NCI-H2196 treated with DMSO at 0.1 percent for 48 hours (cell line): ENCODE data around the gene EPHX1.
A peak's percentile ranks its signal among the peaks of the same experiment; 100 is the strongest.

Experiments
- DNase-seq: peaks from one replicate; lab custom pipeline; 2025; ENCODE audit not compliant: unreplicated experiment; lab: John Stamatoyannopoulos, UW

EPHX1 gene

DNA sequence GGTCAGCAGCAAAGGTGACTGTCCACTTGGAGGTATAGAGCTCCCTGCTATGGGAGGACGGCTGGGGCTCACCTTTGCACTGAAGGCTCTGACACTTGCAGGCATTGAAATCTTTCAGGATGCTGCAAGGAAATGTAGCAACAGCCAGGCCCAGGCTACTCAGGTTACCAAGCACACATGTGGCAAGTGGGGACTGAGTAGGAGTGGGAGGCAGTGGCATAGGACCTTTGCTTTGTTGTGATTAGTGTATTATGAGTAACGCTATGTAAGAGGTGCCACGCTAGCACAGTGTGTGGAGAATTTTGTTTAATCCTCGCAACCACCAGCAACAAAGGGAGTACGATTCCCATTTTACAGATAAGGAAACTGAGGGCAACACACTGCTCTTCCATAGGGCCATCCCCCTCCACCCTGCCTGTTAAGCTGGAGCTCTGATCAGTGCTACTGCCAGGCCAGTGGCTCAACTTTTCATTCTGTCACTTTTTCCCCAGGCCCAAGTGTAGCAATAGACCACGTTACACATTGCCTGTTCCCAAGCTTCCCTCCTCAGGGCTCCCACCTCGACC is 51.0 kb downstream of the EPHX1 start:
- no peak for DNase-seq

DNA sequence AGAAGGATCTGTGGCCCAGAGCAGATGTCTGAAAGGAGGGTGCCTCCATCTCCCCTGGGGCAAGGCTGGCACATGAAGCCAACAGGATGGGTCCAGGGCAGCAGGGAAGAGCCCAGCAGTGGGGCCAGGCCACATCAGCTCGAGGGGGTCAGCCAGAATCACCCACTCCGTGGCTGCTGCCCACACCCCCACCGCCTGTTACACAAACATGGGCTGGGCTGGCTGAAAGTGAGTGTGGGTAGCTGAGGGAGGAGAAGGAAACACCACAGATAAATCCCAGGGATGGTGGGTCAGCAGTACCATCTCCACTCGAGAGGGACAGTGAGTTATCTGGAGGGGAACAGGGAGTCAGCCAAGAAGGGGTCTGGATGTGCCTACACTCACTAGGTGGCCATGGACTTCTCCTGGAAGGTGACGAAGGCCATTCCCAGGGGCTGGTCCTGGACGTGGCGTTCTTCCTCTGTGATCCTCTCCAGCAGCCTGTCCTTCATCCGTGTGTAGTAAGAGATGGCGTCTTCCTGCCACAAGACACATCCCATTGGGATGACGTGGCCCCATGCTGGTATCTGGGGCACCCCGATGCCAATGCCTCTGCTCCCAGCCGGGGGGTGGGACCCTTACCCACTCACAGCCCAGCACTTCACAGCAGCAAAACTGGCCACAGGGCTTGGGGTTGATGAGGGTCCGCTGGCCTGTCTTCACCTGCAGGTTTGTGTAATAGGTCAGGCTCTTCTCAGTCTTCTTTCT is 52.1 kb downstream of the EPHX1 start:
- DNase-seq: no peak

DNA sequence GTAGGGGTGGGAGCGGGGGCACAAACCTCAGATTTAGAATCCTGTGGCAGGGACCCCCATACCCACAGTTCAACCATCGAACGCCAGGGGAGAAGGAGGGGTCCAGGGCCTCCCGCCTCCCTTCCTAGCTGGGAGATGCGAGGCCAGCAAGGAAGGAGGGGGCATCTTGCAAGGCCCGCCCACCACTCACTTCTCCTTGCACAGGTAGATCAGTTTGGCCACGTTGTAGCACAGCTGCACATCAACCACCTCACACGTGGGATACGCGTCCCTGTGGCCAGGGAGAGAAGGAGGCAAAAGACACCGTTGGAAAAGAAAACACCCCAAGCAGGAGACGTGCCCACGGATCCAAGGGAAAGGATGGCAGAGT is 52.6 kb downstream of the EPHX1 start:
- no peak for DNase-seq

DNA sequence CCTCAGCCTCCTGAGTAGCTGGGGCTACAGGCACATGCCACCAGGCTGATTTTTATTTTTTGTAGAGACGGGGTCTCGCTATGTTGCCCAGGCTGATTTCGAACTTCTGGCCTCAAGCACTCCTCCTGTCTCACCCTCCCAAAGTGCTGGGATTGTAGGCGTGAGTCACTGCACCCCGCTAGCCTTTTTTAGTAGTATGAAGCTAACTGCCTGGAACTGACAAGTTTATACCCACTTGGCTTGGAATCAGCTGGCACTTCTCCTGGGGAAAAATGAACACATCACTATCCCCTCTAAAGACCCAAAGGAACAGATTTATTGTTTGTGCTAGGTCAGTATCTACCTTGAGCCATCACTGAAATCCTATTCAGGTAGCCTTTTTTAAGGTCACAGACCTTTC is 53.2 kb downstream of the EPHX1 start:
- no peak for DNase-seq

DNA sequence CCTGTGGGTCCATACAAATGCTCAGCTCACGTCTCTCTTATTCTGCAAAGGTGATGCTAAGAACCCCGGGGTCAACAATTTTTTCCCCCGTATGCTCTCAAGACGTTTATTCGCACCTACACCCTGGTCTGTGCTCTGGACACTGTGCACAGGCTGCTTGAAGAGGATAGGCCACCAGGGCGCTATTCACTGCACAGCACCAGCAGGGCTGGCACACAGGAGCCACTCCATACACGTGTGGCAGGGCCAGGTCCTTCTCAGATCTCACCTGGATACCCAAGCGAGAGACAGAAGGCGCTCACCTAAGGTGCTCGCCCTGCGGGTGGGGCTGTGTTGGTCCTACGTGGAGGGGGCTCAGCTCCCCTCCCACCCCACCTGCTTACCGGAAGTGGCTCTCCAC is 55.6 kb downstream of the EPHX1 start:
- no peak for DNase-seq

DNA sequence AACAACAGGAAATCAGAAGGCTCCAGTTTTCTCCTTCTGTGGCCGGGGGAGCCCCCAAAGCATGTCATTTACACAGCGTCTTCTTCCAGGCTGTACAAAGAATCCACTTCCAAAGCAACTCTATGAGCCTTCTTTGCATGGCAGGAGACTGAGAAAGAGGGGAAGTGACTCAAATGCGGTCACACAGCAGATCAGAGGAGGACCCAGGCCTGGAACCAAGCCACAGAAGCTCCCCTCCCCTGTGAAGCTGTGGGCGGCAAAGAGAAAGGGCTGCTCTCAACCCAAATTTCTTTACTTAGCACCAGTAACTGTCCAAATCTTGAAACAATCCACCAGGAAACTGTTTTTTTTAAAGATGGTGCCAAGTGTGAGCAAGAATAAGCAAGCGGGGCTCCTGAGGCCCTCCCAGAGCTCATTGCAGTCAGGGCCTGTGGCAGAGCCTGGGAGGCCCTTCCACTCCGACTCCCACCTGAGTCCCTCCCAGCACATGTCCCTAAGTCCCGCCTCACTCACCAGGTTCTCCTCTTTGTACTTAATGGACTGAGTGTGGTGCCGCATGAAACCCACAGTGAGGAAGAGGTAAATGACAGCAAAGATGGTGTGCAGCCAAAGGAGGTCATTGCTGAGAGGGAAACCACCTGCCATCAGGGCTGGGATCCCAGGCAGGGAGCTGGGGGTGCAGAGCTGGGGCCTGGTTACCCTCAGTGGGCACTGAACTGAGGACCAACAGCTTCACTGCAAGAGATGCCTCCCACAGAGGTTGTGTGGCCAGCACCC is 56.3 kb downstream of the EPHX1 start:
- DNase-seq: no peak

DNA sequence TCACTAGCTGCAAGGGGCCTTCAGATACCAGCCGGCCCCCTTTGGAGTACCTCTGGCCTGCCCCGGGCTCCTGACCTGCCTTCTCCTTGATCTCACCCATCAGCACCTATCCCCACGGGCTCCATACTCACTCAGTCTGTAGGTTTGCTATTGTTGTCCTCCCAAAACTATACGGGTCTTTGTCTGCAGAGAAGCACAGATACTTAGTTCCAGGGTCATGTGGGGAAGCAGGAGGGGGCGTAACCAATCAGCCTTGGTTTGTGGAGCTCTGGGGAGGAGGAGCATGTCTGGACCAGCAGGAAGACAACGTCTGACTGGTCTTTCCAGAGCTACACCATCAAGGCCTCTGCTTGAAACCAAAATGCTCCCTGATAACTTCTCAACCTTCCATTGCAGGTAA is 57.1 kb downstream of the EPHX1 start:
- no peak for DNase-seq

DNA sequence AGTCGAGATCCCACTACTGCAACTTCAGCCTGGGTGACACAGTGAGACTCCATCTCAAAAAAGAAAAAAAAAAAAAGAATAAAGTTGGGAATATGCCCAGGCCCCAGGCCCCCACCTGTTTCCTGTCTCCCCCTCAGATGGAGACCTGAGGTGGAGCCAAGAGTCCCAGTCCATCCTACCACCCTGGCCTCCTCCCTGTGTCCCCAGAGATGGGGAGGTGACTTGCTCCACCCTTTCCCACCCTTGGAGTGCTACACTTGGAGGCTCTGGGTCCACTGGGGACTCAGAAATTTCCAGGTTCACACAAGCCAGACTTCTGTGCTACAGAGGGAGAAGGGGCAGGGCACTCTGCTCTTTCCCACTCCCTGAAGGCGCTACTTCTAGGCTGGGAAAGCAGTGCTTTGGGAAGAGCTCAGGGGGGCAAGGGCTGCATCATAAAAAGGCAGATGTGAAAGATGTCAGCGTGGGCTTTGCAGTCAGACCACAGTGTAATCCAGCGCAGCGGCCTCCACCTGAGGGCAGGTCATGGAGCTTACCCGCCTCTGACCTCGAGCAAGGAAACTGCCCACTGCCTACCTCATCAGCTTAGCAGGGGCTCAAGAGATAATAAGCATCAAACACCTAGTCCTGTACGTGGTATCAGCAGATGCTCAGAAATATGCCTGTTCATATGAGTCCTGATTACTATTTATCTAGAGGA is 58.9 kb downstream of the EPHX1 start:
- DNase-seq: no peak

DNA sequence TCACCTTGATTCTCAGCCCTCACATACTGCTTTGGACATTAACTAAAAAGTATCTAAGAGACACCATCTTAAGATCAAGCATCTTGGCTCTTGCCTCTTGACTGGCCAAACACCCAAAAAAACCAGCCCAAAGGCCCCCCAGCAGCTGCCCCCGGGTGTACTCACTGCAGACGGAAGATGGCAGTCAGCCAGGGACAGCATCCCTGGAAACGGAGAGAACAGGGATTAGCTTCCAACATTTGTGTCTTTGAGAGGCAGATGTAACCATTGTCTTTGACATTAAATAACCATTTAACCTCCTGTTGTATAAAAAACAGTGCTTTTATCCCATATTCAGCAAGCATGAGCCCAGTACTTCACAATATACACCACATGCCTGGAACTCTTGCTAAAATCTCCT is 61.0 kb downstream of the EPHX1 start:
- no peak for DNase-seq

DNA sequence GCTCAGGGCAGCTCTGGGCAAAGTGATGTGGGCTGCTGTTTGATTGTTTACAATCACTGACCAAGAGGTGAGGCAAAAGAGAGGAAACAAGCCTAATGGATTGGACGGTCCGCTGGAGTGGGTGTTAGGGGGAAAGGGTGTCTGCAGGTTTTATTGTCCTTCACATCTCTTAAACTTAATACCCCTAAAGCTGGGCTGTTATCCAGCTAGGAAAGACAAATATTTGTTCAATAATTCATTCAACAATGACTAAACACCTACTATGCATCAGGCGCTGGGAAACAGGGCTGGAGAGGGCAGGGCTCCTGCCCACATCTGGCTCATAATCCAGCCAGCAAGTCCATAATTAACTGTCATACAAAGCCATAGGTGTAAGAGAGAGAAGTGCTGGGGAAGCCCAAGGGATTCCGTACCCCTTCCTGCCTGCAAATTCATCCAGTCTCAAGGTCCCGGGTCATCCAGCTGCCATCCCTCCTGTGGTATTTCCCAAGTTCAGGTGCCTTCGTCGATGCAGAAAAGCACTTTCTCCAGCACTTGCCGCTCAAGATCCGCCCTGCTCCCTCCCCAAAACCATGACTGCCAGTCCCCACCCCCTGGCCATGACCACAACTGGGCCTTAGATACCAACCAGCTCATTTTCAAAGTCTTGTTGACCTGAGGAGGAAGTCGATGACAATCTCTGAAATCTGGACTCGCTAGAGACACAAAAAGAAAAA is 61.6 kb downstream of the EPHX1 start:
- peak; percentile 62 for DNase-seq

DNA sequence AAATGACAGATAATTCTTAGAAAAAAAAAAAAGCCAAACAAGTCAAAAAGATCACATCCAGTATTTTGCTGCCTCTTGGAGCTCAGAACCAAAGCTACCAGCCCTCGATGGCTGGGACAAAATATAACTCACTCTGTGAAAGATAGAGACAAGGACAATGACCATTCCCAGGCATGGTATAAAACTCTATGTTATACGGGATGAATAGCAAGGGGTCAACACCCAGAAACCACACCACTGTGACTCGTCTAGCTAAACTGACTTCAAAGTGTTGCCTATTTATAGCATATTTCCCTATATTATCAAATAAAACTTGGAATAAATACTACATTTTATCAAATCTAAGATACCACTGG is 62.1 kb downstream of the EPHX1 start:
- no peak for DNase-seq

DNA sequence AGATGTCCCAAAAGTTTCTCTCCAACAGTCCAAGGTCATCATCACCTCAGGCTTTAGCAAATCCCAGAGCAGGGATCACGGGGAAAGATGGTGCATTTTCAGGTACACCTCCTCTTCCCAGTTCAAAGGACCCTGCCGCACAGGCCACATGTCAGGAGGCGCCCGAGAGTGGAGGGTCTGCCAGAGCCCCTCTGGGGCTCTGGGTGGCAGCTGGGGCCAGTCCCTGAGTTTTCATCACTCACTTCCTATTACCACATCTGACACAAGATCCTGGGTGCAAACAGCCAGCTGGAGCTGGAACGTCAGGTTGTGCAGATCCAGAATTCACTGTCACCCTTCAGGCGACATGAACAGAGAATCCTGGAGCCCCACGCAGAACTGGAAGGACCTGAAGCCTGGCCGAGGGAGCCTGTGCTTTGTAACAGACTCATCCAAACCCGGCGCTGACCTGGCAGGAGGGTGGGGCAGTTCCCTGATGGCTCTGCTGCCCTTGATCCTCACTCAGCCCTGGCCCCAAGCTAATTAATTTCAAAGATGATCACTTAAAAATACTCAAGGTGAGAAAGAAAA is 63.4 kb downstream of the EPHX1 start:
- no peak for DNase-seq

DNA sequence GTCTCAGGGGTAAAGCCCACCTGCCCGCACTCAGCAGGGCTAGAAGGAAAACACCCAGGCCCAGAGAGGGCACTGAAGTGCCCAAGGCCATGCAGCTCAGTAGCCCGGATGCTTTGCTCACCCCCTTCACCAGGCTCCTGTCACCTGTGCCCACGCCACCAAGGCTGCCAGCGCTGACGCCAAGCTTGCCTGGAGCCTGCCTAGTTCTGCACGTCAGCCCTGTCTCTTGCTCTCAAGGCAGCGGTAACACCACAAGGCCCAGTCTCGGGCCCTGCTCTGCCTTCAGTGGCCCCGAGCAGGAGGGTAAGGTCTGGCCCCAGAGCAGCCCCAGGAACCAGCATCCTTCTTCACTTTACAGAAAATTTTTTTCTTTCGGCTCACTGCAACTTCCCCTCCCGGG is 64.5 kb downstream of the EPHX1 start:
- no peak for DNase-seq

DNA sequence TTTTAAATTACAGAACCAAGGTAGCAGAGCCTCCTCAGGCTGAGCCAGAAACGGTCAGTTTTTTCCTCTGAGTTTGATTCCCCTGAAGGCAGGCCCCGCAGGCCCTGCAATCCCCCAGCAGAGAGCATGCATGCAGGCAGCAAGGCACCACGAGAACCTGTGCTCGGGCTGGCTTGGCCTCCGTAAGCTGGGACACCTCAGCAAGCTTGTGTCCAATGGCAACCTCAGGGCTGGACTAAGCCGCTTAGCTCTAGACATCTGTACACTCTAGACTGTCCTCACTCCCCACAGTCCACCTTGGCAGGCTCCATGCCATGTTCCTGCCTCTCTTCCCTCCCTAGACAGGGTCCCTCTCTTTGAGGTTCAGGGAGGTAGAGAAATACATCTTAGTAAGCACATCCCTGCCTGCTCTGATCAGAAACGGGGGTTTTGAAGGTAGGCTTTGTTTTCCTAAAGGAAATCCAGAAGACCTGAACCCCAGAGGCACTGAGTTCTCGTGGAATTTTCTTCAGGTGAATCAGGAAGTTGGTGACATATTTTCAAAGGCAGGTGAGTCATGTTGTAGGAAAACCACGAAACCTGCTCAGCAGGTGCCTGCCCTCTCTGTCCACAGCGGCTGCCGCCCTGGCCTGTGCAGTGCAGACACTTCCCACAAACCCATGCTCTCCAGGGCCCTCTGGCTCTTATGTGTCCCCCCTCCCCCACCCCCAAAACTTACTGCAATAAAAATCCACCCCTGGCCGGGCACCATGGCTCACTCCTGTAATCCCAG is 65.3 kb downstream of the EPHX1 start:
- DNase-seq: peak; percentile 55

DNA sequence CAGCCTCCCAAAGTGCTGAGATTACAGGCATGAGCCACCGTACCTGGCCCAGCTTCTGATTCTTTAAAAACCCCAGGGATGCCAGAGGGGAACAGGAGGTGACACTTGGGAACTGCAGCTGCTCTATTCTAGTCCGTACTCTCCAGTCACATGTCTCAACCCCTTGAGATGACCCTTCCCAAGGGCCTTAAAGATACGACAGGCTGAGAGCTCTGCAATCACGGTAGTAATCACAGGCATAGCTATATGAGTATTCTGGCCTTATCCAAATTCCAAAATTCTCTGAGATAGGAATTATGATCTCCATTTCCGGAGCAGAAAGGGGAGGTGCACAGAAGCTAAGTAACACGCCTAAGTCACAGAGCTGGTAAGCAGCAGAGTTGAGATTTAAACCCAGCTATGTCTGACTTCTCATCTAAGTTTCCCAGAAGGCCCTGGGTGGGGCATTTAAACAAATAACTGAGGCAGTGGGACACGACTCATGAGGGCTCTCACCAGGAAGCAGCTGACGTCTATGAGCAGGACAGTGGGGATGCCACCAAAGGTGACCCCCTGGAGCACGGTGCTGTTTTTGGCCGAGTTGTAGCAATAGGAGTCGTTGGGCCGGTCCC is 67.1 kb downstream of the EPHX1 start:
- no peak for DNase-seq

DNA sequence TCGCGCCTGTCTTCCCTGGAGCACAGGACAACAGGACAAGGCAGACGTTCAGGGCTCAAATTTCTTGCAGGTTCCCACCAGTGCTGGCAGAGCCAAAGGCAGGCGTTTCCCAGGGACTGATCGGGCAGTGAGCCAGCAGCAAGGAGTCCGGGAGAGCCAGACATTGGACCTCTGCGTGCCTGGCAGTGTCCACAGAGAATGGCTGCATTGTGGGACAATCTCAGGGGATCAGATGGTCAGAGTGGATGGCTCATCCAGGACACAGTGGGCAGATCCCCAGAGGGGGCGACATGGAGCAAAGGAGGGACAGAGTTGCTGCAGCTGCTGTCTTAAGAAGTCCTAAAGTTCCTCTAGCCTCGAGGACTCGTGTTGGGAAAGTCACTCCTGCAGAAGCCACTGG is 67.7 kb downstream of the EPHX1 start:
- peak; percentile 61 for DNase-seq

DNA sequence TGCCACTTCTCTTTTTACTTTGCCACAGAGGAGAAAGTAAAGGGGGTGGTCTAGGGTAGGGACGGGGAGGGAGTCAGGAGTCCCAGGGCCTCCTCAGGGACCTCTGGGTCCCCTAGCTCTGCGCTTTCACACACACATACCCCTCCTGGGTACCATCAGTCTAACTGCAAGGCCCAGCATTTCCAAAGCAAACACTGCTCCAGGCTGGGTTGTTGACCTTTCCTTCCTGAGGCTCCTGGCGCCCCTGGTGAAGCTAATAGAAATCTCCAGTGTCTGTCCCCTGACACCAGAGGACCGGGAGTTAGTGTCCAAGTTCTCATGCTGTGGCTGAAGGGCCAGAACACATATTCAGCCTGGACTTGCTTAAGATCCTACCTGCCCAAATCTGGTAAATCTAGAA is 68.4 kb downstream of the EPHX1 start:
- DNase-seq: no peak

DNA sequence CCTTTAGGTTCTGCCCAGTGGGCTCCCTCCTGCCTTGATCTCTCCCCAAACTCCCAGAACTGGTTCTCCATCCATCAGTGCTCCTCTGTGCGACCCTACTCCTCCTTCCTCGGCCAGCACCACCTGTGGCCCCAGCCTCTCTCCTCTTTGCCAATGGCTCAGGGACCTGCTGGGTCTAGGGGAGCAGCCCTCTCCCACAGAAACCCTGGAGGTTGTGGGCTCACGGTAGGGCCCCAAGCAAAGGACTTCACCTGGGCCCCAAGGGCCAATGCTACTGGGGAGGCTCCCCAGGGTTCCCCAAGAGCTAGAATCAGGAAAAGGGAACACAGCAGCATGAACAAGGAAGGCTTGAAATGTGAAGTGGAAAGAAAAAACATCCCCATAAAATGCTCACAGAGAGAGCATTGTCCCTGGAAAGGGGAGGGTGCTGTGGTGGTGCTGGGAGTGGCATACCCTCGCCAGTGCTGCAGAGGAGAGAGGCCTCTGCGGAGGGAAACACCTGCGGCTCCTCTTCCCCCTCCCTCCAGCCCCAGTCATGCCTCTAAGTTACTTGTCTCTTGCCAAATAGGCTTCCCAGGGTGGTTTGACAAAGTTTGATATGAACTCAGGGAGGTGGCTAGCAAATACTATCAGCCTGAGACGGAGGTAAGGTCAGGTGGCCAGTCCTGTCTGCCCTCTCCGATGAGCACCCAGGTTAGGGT is 69.7 kb downstream of the EPHX1 start:
- peak; percentile 35 for DNase-seq

DNA sequence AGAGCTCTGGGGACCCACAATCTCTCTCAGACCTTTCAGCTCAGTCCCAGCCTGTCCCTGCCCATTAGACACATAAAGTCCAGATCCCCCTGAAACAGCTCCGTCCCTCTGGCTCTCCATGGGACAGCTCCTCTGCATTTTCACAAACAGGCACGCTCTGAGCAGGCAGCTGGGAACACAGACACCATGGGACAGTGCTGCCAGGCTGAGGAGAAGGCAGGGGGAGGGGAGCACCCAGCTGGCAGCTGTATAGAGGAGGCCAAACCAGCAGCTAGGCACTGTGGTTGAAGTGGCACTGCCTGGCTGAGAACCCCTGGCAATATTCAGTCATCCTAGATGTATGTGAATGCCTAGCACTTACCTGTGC is 70.3 kb downstream of the EPHX1 start:
- peak; percentile 20 for DNase-seq
